WI38 (cell line): ENCODE data around the gene SH2D3C.

Source experiments
- H3K4me3 ChIP-seq: 2 replicates; pipeline ENCODE4 v1.5.1; 2011; ENCODE audit warnings: low read depth, mild to moderate bottlenecking, control low read depth, low read length
- CTCF ChIP-seq: IDR thresholded peaks from 2 replicates; pipeline ENCODE4 v1.5.1; 2012; ENCODE audit warnings: low read depth, mild to moderate bottlenecking, control low read depth, low read length

Gene SH2D3C

DNA sequence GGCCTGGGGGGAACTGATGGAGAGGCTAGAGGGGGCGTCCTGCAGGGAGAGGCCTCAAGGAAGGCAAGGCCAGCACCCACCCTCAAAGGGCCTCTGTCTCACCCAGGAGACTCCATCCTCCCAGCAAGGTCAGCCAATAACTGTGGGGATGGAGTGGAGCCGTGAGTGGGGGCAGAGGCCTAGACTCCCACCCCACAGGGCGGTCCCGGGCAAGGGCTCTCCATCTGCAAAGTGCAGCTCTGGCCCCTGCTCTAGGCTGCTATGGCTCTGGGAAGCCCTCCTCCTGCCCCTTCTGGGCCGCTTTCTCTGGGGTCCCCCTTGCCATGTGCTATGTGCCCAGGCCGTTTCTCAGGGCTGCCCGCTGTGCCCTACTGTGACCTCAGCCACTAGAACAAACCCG lies 38.3 kb upstream of the SH2D3C start:
- TF ChIP-seq CTCF = no peak
- no peak overlapping the region for H3K4me3 ChIP-seq

- H3K4me3 ChIP-seq = no peak overlapping the region
- TF ChIP-seq CTCF = no peak
Observed at GRCh38 chr9:127816362-127816725, 37.9 kb upstream of the SH2D3C start.

DNA sequence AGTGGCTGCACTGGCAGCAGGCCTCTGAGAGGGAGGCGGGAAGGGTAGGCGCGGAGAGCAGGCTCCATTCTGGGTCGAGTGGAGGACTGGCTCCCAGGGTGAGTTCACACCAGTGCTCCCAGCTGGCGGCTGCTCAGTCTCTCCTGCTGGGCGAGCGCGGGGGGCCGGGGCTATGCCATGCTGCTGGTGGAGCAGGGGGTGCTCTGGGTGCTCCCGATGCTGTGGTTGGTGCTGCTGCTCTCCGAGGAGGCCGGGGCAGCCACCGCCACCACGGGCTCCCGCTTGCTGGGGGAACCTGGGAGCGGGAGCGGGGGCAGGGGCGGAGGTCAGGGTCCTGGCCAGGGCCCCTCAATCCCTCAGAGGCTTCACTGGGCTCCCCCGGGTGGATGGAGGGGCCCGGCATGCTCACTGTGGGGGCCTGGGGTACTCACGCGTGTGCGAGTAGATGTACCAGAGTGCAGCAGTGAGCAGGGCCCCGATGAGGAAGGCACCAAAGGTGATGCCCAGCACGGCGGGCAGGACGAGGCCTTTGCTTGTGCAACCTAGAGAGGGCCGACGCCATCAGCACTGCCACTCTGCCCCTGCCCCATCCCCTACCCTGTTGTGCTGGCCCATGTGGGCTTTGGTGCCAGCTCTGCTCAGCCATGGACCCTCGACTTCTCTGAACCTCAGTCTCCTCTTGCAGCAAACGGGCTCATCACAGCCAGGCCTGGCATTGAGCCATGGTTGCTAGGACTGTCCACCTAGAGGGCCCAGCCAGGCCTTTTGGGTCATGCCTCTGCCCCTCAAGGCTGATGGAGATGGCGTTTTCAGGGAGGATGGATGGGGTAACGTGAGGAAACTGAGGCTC lies 37.3 kb upstream of the SH2D3C start:
- H3K4me3 ChIP-seq = no peak overlapping the region
- no peak for TF ChIP-seq CTCF

- no peak overlapping the region for H3K4me3 ChIP-seq
- no peak for TF ChIP-seq CTCF
Observed at GRCh38 chr9:127814619-127815511, 36.4 kb upstream of the SH2D3C start.

GRCh38 chr9:127813686-127814226 lies 35.3 kb upstream of the SH2D3C start:
- H3K4me3 ChIP-seq = no peak overlapping the region
- no peak for TF ChIP-seq CTCF

- H3K4me3 ChIP-seq = no peak overlapping the region
- TF ChIP-seq CTCF = no peak
Observed at GRCh38 chr9:127812936-127813675, 34.6 kb upstream of the SH2D3C start.
